GM18517 (cell line): Measurements from ENCODE around the gene IMP3.

Experiments
- ATAC-seq: cut with Tn5 transposase; IDR thresholded peaks from one replicate; pipeline ENCODE4 v1.9.1; 2021; ENCODE audit warnings: mild to moderate bottlenecking, moderate library complexity; ENCODE audit not compliant: unreplicated experiment

Gene IMP3

GRCh38 chr15:75672646-75673425 lies 32.8 kb upstream of the IMP3 start:
- no peak for ATAC-seq

DNA sequence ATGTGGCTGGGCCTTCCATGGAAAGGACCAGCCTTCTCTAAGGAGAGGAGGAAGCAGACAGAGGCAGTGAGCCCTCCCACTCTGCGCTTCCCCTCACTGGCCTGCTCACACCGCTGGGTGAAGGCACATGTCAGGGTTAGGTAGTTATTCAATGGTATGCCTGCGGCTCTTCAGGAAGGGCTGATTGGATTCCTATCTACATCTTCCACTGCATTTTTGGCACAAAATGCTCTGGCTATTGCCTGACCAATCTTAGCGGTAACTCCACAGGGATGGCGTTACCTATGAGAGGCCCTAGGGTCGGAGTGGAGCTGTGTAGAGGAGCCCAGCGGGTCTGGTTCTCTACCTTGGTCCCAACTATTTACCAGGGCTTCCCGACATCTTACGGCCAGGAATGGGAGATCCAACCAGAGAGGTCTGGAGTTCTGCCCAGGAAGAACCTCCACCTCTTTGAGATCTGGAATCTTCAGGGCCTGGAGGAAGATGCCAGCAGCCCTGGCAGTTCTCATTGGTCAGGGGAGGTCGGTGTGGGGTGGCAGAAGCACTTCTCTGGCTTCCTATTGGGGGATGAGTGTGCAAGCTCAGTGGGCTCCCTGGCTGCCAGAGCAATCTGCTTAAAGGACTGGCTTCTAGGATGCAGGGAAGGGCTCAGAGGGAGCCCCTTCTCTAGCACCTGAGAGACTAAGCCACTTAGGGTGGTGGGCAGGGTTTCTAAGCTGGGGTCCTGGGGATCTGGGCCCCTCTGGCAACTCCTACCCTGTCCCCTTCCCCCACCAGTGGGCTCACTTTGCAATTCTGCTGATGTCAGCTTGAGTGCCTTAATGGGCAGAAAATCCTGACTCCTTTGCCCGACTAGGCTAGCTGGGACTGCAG lies 31.9 kb upstream of the IMP3 start:
- ATAC-seq: no peak

DNA sequence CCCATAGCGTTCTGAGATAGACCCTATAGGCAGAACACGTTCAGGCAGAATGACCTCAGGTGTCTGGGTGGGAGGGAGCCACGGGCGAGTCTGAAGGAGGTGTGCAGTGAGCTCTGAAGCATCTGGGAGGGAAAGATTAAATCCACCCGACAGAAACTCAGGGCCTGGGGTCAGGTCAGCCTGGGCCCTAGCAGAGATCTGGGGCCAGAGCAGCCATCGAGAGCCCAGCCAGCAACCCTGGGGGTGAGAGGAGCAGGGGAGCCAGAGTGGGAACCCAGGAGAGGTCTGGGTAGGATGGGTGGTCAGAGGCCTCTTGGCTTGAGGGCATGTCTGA lies 29.8 kb upstream of the IMP3 start:
- ATAC-seq: no peak

- no peak for ATAC-seq
Measured at GRCh38 chr15:75669191-75669878, 29.3 kb upstream of the IMP3 start.

DNA sequence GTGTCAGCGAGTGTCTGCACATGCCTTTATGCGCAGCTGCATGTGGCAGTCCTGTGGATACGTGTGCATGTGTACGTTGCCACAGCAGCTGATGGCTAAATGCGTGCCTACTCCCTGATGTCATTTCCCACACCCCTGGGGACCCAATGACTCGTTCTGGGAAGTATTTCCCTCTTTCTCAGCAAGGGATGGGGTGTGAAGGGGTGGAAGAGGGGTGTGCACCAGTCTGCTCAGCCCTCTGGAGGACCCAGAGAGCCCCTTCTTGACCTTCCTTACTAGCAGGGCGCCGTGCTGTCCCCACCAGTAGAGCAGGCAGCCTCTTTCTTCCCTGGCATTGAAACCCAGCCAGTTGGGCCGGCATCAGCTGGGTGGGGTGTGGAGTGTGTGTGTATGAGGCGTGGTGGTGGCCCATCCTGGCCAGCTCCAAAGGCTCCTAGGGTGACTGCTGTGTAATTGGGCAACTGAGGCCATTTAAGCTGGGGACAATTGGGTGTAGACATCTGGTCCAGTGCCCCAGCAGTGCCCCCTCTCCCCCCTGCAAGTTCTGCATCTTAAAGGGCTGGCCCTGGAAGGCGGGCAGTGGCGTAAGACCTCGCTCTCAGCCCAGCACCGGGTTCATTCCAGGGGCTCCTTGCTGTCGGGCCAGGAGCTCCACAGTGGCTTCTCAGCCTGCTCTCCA lies 26.9 kb upstream of the IMP3 start:
- ATAC-seq: no peak

DNA sequence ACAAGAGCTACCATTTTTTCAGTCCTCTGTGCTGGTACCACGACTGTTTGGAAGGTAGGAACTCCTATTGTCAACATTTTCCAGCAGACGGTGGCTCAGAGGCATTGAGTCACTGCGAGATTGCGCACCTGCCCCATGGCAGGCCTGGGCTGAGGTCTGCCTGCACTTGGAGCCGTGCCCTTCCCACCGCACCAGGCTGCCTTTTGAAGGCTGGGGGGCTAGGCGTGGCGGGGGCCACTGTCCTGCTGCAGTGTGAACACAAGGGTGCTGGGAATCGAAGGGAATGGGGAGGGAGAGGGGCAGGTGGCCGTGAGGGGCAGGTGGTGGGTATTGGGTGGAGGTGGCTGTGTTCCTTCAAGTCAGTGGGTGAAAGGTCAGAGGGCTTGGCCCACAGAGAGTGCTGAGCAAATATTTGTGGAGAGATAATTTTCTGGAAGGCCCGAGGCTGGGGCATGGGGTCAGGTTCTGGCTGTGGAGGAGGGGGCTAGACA lies 24.0 kb upstream of the IMP3 start:
- ATAC-seq: no peak

DNA sequence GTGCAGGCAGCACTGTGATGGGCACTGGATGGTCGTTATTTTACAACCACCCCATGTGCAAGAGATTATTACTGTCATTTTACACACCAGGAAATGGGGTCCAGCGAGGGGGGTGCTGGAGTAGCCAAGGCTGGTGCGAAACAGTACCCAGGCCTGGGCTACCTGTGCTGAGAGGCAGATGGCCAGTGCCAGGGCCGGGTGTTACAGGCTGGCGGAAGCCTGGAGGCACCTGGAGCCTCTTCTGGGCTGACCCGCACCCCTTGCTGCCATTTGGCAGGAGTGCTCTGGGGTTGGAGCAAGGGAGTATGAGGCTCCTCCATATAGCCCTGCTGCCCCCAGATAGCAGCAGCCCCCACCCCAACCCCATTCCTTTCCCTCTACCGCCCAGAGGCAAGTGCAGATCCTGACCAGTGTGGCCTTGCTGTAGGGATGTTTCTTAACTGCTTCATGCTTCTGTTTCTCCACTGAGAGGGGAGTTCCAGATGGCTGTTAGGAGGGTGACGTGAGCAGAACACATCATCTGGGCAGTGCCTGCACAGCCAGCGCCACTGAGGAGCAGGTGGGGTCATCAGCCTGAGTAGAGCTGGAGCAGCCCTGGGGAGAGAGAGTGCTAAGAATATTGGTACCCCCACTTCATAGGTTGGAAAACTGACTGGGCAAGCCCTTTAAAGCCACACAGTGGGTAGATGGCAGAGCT lies 22.9 kb upstream of the IMP3 start:
- no peak for ATAC-seq

DNA sequence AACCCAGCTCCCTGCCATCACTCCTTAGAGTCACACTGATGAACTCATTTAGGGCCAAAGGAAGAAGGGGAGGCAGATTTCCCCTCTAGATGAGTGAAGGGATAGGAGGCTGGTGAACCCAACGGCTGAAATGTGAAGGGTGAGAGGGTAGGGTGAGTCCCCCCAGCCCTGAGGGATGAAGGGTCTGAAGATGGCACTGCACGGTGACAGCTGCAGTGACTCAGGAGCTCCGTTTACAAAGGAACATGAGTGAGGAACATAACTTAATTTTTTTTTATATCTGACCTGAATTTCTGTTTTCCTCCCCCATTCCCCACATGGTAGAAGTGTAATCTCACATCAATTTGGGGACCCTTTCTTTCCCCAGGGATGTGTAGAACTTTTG lies 21.7 kb upstream of the IMP3 start:
- no peak for ATAC-seq

- no peak for ATAC-seq
Measured at GRCh38 chr15:75661100-75661755, 21.2 kb upstream of the IMP3 start.

DNA sequence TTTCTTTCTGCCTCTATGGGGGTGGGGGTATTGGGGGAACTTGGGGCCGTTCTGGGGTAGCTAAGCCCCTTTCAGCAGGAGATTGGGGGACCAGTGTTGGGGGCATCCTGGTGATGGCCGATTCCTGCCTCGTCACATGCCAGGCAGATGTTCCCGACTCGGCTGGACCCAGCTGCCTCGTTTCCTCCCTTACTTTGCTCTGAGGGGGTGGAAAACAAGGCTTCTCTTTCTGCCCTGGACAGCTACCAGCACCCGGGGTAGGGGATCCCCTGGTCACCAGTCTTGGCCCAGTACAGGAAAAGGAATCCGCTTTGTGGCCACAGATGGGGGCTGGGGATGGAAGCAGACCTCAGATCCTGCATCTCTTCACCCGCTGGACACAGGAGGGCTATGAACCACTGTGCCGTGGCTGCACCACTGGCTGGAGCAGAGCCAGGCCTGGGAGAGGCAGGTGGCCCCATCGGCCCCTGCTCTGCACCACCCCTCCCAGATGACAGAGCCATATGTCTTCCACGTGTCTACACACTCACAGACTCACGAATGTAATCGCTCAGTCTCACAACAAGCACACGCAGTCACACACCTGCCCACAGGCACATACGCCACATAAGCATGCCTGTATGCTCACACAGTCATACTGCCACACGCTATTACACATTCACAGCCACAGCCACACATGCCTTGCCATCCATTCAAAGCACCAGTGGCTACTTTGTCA lies 20.1 kb upstream of the IMP3 start:
- ATAC-seq: no peak

DNA sequence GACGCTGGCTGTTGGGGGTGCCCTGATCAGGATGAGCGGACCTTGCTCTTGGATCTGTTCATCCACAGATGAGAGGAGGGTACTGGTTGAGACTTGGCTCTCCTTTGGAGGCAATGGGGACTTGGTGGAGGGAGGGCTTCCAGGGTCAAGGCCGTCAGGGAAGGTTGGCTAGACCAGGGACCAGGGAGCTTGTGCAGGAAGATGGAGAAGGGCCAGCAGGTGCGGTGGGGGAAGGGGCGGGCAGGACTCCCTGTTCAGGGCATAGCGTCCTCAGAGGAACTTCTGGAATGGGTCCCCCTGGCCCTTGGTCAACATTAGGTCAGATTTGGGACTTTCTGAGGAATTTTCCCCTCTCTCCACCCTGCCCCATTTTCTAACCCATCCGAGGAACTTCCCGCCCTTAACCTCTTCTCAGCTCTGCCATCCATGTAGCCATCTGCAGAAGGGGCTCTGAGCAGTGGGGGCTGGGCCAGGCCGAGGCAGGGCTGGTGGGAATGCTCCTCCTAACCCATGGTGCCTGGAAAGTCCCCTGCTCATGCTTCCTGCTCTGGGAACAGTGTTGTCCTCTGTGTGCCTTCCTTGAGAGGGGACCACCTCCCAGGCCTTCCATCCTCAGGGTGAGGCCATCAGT lies 19.2 kb upstream of the IMP3 start:
- no peak for ATAC-seq

- ATAC-seq: no peak
Measured at GRCh38 chr15:75656813-75657212, 16.8 kb upstream of the IMP3 start.

- ATAC-seq: no peak
Measured at GRCh38 chr15:75656331-75656730, 16.3 kb upstream of the IMP3 start.

GRCh38 chr15:75655931-75656330 lies 15.9 kb upstream of the IMP3 start:
- ATAC-seq: no peak

GRCh38 chr15:75654201-75654907 lies 14.3 kb upstream of the IMP3 start:
- ATAC-seq: no peak

DNA sequence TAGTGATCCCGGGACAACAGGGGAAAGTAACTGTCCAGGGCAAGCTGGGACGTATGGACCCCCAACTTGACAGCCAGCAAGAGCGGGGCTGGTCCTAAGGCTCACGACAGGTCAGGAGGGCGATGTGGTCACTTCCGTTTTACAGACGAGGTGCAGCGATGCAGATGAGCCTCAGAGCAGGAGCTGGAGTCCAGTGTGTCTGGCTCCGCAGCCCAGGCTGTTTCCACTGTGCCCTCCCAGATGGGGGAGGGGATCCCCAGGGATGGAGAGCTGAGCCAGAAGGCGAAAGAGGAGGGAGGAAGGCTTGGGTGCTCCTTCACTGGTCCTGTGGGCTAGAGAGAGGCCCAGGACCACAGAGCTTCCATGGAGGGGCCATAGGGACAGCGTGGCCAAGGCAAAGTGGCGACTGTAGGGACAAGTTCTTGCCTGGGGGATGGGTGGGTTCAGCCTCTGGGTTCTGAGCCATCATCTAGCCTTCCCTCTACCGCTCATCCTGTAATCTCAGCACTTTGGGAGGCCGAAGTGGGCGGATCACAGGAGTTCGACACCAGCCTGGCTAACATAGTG lies 13.4 kb upstream of the IMP3 start:
- ATAC-seq: no peak

DNA sequence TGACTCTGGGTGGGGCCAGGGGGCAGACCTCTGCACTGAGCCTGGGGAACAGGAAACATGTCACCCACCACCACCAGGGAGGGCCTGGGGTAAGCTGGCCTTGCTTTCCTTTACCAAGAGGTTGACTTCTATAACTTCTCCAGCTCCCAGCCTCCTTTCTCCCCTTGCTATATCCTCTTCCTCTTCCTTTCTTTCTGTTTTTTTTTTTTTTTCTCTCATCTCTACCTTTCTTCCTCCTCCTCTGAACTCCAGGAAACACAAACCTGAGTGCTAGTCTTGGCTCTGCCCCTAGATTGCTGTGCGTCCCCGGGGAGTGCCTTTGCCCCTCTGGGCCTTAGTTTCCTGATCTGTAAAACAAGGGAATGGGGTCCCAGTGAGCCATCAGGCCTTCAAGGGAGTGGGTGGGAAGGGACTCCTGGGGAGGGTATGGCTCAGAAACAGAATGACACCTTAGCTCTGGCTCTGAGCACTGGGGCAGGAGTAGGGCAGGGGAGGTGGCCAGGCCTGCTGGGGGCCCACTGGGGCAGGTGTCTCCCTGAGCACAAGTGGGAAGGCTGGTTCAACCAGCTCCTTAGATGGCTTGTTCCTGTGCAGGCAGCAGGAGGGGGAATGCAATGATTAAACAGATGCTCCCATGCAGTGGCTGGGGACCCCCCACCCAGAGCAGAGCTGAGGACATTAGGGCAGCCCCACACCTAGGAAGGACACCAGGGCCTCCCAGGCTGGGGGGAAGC lies 12.0 kb upstream of the IMP3 start:
- no peak for ATAC-seq
